GM12874 (cell line): ENCODE data around the gene EPS8.

Source experiments
- TF ChIP-seq, protein P1 (sequence below): IDR thresholded peaks from 2 replicates; pipeline ENCODE4 v1.5.1; 2011; ENCODE audit warnings: low read depth, mild to moderate bottlenecking, control low read depth, low read length, moderate library complexity; ENCODE audit not compliant: insufficient read depth

EPS8 gene

GRCh38 chr12:15779925-15780324 lies 9.3 kb downstream of the EPS8 start:
- TF ChIP-seq, protein P1, sequence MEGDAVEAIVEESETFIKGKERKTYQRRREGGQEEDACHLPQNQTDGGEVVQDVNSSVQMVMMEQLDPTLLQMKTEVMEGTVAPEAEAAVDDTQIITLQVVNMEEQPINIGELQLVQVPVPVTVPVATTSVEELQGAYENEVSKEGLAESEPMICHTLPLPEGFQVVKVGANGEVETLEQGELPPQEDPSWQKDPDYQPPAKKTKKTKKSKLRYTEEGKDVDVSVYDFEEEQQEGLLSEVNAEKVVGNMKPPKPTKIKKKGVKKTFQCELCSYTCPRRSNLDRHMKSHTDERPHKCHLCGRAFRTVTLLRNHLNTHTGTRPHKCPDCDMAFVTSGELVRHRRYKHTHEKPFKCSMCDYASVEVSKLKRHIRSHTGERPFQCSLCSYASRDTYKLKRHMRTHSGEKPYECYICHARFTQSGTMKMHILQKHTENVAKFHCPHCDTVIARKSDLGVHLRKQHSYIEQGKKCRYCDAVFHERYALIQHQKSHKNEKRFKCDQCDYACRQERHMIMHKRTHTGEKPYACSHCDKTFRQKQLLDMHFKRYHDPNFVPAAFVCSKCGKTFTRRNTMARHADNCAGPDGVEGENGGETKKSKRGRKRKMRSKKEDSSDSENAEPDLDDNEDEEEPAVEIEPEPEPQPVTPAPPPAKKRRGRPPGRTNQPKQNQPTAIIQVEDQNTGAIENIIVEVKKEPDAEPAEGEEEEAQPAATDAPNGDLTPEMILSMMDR = no peak

DNA sequence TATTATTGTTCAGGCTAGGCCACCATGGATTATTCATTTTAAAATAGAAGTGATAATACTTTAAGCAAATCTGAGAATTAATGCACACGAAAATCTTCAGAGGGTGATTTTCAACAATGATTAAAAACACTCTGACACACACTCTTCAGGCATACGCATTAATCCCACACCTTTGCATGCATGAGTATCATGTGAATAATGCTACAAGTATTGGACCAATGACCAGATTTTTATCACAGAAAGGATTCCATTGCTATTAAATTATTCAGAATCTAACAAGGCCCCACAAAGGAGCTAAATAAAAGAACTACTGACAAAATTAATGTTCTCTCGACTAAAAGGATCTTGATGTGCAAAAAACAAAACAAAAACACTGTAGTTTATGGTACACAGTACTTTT lies 11.1 kb downstream of the EPS8 start:
- TF ChIP-seq, protein P1 = no peak

GRCh38 chr12:15777355-15778012 lies 11.7 kb downstream of the EPS8 start:
- TF ChIP-seq, protein P1 = no peak

- TF ChIP-seq, protein P1 = no peak
Observed at GRCh38 chr12:15776532-15776931, 12.7 kb downstream of the EPS8 start.

DNA sequence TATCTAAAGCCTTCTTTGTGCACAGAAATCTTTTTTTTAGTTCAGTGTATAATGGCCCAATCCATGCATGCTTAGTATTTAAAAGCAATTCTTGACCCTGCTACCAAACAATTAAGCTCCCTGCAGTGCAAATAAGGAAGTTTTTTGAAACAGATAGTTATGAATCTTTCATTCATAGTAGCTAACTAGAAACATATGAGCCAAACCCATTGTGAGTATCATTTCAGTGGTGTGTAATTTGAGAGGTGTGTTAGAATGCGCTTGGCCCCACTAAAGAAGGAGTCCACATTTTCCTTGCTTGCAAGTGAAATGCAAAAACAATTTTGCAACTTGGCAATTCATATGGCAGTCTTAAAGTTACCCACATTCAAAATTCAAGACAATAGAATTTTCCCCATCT lies 14.4 kb downstream of the EPS8 start:
- TF ChIP-seq, protein P1 = no peak

- TF ChIP-seq, protein P1 = 0 out of 2 replicates have a peak, but pooled peaks have one; percentile 18
Observed at GRCh38 chr12:15772405-15773018, 16.7 kb downstream of the EPS8 start.

GRCh38 chr12:15770581-15770980 lies 18.6 kb downstream of the EPS8 start:
- TF ChIP-seq, protein P1 = no peak
